DND-41 (cell line): ENCODE data around the gene HS3ST6.
"Not testable (repeated sequence)": the region's sequence is repeated elsewhere in the genome, so short reads cannot be mapped to it uniquely, and the experiment has no call there.

Experiments used
- ATAC-seq: fragments of 200-7000 bp; cut with Tn5 transposase; 3 replicates; pipeline ENCODE4 v1.9.1; 2021; ENCODE audit warnings: low read depth; ENCODE audit not compliant: insufficient read depth
- DNase-seq: peaks from one replicate; pipeline ENCODE4 v3.0.0-alpha.2; 2020
- H2AFZ ChIP-seq: 2 replicates; pipeline ENCODE4 v1.6.0; 2012; ENCODE audit warnings: low read depth, low read length
- H3K27ac ChIP-seq: 2 replicates; pipeline ENCODE4 v1.5.1; 2012; ENCODE audit warnings: low read length, inconsistent platforms
- H3K27me3 ChIP-seq: fragments of 200-600 bp; sonication (generic); 2 replicates; pipeline ENCODE4 v1.6.0; 2012; ENCODE audit warnings: low read length, mild to moderate bottlenecking, inconsistent platforms; ENCODE audit not compliant: insufficient read depth, poor library complexity
- H3K36me3 ChIP-seq: 2 replicates; pipeline ENCODE4 v1.5.1; 2012; ENCODE audit warnings: low read length, inconsistent platforms; ENCODE audit not compliant: insufficient read depth
- H3K4me1 ChIP-seq: 2 replicates; pipeline ENCODE4 v1.5.1; 2012; ENCODE audit warnings: mild to moderate bottlenecking, low read length; ENCODE audit not compliant: insufficient read depth
- H3K4me2 ChIP-seq: 2 replicates; pipeline ENCODE4 v1.6.0; 2012; ENCODE audit warnings: mild to moderate bottlenecking, moderate library complexity, low read length, inconsistent platforms; ENCODE audit not compliant: insufficient read depth
- H3K4me3 ChIP-seq, 2 experiments: fragments of 200-600 bp in 1 of 2; shearing (Covaris generic) in 1 of 2; 2 replicates each; pipeline ENCODE4 v1.5.1; 2012 to 2016; ENCODE audit warnings: inconsistent platforms in 2 of 2, low read length in 2 of 2, mild to moderate bottlenecking in 2 of 2, low read depth in 1 of 2, moderate library complexity in 1 of 2
- H3K79me2 ChIP-seq: 2 replicates; pipeline ENCODE4 v1.6.0; 2012; ENCODE audit warnings: low read length, inconsistent platforms; ENCODE audit not compliant: insufficient read depth
- H3K9ac ChIP-seq: 2 replicates; pipeline ENCODE4 v1.6.0; 2012; ENCODE audit warnings: low read depth, mild to moderate bottlenecking, inconsistent platforms, low read length, moderate library complexity
- H3K9me3 ChIP-seq: 2 replicates; pipeline ENCODE4 v1.5.1; 2012; ENCODE audit warnings: low read length, moderate library complexity, mild to moderate bottlenecking, inconsistent platforms; ENCODE audit not compliant: insufficient read depth, severe bottlenecking
- H4K20me1 ChIP-seq: 2 replicates; pipeline ENCODE4 v1.6.0; 2012; ENCODE audit warnings: low read length; ENCODE audit not compliant: insufficient read depth
- CTCF ChIP-seq: IDR thresholded peaks from 2 replicates; pipeline ENCODE4 v1.5.1; 2012; ENCODE audit warnings: borderline replicate concordance, low read length, moderate library complexity, mild to moderate bottlenecking; ENCODE audit not compliant: poor library complexity, severe bottlenecking; ENCODE audit errors: extremely low read depth
- EZH2 ChIP-seq: IDR thresholded peaks from 3 replicates; pipeline ENCODE4 v1.6.1; 2012; ENCODE audit warnings: borderline replicate concordance, low read depth, mild to moderate bottlenecking, moderate library complexity, low read length, inconsistent platforms; ENCODE audit not compliant: severe bottlenecking

Gene HS3ST6

GRCh38 chr16:1958715-1959268, 40.6 kb upstream of the HS3ST6 start:
- H3K9ac ChIP-seq = peak overlapping the region; percentile 81
- ATAC-seq (no peak), DNase-seq (no peak)
- peak overlapping the region; percentile 76 for H3K4me2 ChIP-seq
- H3K27ac ChIP-seq = peak overlapping the region; percentile 68
- peaks cover 30% of the 10 kb centered on the region for H3K36me3 ChIP-seq
- peak overlapping the region in 1 of 2 experiments; percentile 75; a peak in 3 of 4 replicates for H3K4me3 ChIP-seq
- H3K27me3 ChIP-seq = no peaks in the 10 kb centered on the region
- H3K4me1 ChIP-seq = peaks cover 47% of the 10 kb centered on the region
- peaks cover 27% of the 10 kb centered on the region for H4K20me1 ChIP-seq
- no peaks in the 10 kb centered on the region for H3K9me3 ChIP-seq
- H3K79me2 ChIP-seq = peaks cover 37% of the 10 kb centered on the region
- H2AFZ ChIP-seq = peak overlapping the region; percentile 89
- no peak for TF ChIP-seq CTCF
- no peak for TF ChIP-seq EZH2

- H3K4me2 ChIP-seq, DNase-seq, H3K9ac ChIP-seq, H3K27ac ChIP-seq, H3K9me3 ChIP-seq, H3K27me3 ChIP-seq, H2AFZ ChIP-seq, ATAC-seq, H3K4me3 ChIP-seq: not testable (repeated sequence)
- H3K79me2 ChIP-seq = peaks cover 31% of the 10 kb centered on the region
- peaks cover 24% of the 10 kb centered on the region for H3K36me3 ChIP-seq
- peaks cover 40% of the 10 kb centered on the region for H3K4me1 ChIP-seq
- H4K20me1 ChIP-seq = peaks cover 20% of the 10 kb centered on the region
Observed at GRCh38 chr16:1958143-1958491, 39.9 kb upstream of the HS3ST6 start.

- H3K27ac ChIP-seq, H3K4me2 ChIP-seq, H3K9ac ChIP-seq, H3K27me3 ChIP-seq, H2AFZ ChIP-seq, H3K4me3 ChIP-seq, H3K9me3 ChIP-seq, ATAC-seq: not testable (repeated sequence)
- Histone ChIP-seq H4K20me1 (peaks cover 15% of the 10 kb centered on the region), H3K4me1 (peaks cover 35% of the 10 kb centered on the region), H3K36me3 (peaks cover 18% of the 10 kb centered on the region), H3K79me2 (peaks cover 25% of the 10 kb centered on the region)
- DNase-seq = peak; percentile 39
Observed at GRCh38 chr16:1957434-1958142, 39.4 kb upstream of the HS3ST6 start.

- no peaks in the 10 kb centered on the region for H3K27me3 ChIP-seq
- no peak overlapping the region for H3K4me3 ChIP-seq
- H4K20me1 ChIP-seq = no peaks in the 10 kb centered on the region
- TF ChIP-seq EZH2 (no peak), CTCF (no peak)
- no peak overlapping the region for H2AFZ ChIP-seq
- no peaks in the 10 kb centered on the region for H3K9me3 ChIP-seq
- H3K79me2 ChIP-seq = no peaks in the 10 kb centered on the region
- H3K4me1 ChIP-seq = peaks cover 2% of the 10 kb centered on the region
- no peaks in the 10 kb centered on the region for H3K36me3 ChIP-seq
- H3K9ac ChIP-seq = no peak overlapping the region
- H3K4me2 ChIP-seq = no peak overlapping the region
- ATAC-seq (no peak), DNase-seq (no peak)
- H3K27ac ChIP-seq = no peak overlapping the region
Observed at GRCh38 chr16:1953734-1954133, 35.5 kb upstream of the HS3ST6 start.
